GM12801 (cell line): ENCODE data around the gene CAB39.

Source experiments
- TF ChIP-seq, protein P1 (sequence below): IDR thresholded peaks from one replicate; pipeline ENCODE4 v1.5.1; 2011; ENCODE audit warnings: control low read depth; ENCODE audit not compliant: insufficient read length; ENCODE audit errors: extremely low read depth

Gene CAB39

DNA sequence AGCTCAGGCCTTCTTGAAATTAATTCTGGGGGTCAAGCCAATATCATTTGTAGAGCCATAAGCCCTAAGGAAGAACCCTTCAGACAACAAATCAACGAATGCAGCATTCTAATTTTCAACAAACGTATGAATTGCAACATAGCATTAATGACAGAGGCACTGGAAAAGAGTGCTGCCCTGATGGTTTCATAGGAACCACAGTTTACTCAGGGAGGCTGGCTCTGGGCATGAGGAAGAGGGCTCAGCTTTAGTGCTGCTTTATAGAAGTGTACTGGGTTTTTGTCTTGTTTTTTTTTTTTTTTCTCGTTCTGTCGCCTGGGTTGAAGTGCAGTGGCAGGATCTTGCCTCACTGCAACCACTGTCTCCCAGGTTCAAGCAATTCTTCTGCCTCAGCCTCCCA, 36.1 kb upstream of the CAB39 start:
- TF ChIP-seq, protein P1, sequence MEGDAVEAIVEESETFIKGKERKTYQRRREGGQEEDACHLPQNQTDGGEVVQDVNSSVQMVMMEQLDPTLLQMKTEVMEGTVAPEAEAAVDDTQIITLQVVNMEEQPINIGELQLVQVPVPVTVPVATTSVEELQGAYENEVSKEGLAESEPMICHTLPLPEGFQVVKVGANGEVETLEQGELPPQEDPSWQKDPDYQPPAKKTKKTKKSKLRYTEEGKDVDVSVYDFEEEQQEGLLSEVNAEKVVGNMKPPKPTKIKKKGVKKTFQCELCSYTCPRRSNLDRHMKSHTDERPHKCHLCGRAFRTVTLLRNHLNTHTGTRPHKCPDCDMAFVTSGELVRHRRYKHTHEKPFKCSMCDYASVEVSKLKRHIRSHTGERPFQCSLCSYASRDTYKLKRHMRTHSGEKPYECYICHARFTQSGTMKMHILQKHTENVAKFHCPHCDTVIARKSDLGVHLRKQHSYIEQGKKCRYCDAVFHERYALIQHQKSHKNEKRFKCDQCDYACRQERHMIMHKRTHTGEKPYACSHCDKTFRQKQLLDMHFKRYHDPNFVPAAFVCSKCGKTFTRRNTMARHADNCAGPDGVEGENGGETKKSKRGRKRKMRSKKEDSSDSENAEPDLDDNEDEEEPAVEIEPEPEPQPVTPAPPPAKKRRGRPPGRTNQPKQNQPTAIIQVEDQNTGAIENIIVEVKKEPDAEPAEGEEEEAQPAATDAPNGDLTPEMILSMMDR = no peak

DNA sequence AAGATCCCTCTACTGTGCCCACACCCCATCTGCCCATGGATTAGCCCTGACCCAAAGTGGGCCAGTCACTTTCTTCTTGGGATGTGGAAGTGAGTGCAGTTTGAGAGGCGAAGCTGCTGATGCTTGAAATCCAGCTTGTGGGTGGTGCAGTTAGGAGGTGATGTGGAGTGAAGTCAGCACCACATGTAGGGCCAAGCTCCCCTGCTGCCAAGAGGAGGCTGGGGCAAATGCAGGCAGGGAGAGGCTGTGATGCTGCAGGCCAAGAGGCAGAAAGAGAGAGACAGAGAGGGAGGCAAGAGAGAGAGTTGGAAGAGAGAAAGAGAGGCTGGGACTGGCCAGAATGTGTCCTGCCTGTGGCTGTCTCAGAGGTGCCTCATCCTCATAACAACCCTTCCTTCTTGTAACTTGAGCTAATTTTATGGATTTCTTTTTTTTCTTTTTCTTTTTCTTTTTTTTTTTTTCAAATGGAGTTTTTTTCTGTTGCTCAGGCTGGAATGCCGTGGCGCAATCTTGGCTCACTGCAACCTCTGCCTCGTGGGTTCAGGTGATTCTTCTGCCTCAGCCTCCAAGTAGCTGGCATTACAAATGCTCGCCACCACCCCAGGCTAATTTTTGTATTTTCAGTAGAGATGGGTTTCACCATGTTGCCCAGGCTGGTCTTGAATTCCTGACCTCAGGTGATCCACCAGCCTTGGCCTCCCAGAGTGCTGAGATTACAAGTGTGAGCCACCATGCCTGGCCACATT, 35.3 kb upstream of the CAB39 start:
- TF ChIP-seq, protein P1 = no peak

DNA sequence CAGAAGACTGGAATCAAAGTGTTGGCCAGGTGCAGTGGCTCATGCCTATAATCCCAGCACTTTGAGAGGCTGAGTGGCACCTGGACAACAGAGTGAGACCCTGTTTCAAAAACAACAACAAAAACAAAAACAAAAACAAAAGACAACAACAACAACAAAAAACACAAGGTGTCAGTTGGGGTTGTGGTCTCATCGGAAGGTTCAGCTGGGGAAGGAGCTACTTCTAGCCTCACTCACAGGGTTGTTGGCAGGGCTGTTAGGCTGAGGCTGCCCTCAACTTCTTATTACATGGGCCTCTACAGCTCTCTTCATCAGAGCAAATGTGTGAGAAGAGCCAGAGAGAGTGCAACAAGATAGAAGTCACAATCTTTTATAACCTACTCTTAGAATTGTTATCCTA, 34.6 kb upstream of the CAB39 start:
- TF ChIP-seq, protein P1 = no peak

DNA sequence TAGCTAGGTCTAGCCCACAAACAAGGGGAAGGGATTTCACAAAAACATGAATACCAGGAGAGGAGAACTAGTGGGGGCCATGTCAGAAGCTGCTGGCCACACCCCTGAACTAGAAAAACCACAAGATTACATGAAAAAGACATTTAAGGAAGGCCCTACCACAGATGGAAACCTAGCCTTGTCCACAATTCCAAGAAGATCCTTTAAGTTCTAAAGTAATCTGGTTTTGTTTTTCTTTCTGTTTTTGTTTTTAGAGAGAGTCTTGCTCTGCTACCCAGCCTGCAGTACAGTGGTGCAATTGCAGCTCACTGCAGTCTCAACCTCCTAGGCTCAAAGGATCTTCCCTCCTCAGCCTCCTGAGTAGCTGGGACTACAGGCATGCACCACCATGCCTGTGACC, 34.2 kb upstream of the CAB39 start:
- TF ChIP-seq, protein P1 = no peak

DNA sequence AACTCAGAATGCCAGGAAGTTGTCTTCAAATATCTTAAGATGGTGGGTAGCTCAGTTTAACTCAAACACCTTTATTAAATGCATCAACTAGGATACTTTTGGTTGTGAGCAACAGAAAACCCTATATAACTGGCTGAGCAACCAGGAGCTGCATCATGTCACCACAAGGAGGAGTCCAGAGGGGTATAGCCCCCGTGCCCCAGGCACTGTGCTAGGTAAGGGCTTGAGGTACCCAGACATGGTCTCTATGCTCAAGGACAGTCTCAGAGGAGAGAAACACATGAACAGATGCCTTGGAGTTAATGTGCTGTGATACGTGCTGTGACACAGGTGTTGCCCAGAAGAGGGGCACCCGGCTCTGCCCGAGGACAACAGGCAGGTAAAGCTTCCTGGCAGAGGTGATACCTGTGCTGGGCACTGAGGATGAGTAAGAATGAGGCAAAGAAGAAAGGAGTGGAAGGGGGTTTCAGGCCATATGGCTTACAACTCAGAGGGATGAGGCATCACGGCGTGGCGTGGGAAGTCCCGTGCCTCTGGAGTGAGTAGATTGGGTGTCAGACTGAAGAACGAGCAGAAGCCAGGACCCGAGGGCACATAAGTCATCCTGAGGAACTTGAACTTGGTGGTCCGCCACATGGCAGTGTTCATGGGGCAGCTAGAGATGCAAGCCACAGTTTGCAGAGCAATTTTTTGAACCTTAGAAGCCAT, 32.0 kb upstream of the CAB39 start:
- TF ChIP-seq, protein P1 = no peak

DNA sequence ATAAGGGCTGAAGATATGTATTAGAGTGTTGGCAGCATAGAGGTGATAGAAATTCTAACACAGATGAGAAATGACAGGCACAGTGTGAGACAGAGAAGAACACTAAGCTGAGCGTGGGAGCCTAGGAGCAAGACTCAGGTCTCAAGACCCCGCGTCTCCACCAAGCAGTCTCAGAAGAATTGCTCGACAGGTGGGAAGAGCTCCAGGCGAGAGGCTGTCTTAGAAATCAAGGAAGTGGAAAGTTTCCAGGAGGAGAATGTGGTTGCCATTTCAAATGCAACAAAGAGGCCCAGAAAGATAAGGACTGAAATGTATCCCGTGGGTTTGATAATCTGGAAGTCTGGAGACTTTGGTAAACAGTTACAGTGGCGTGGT, 31.5 kb upstream of the CAB39 start:
- TF ChIP-seq, protein P1 = no peak

DNA sequence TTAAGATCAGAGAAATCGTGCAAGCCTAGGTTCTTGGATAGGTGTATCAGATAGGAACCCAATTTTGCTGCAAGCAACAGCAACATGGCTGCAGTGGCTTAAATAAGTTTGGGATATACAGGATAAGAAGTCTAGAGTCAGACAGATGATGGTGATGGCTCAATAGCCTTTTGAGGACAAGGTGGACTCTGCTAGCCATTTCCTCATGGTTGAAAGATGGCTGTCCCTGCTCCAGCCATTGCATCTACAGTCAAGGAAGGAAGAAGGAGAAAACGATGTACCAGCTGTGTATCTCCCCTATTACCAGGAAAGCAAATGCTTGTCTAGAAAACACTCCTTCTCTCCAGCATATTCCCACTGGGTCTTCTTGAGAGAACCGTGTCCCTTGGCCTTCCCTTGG, 30.1 kb upstream of the CAB39 start:
- TF ChIP-seq, protein P1 = no peak
